Right lobe of liver (tissue), 4 donors: ENCODE results near the gene GALNTL6.

Experiments used
- CTCF ChIP-seq, 4 donors: fragments of 200-600 bp in 3 of 4; fragments of 450-650 bp in 1 of 4; IDR thresholded peaks; one replicate each; pipeline versions ENCODE4 v1.5.1 to v1.8.0; 2016 to 2022; ENCODE audit warnings: antibody characterized with exemption in 4 of 4, mild to moderate bottlenecking in 2 of 4
- POLR2A ChIP-seq: fragments of 450-650 bp; IDR thresholded peaks from one replicate; pipeline ENCODE4 v1.6.1; 2017; ENCODE audit warnings: antibody characterized with exemption, mild to moderate bottlenecking
- donor health status: DM: no; HTN: no; CAD: no.
- donor health status: DM: no; HTN: no; CAD: no.
- donor health status: DM: no; HTN: yes; CAD: no.

GRCh38 chr4:172142281-172142741 lies 329.1 kb downstream of the GALNTL6 start:
- TF ChIP-seq CTCF (IDR thresholded peaks at IDR 0.05) (no peak), POLR2A (no peak)
